HG02885 (cell line): ENCODE results near the gene B3GNT9.

Source experiments
- ATAC-seq: cut with Tn5 transposase; IDR thresholded peaks from one replicate; pipeline ENCODE4 v1.9.1; 2021; ENCODE audit warnings: mild to moderate bottlenecking; ENCODE audit not compliant: unreplicated experiment, poor library complexity

Gene B3GNT9

DNA sequence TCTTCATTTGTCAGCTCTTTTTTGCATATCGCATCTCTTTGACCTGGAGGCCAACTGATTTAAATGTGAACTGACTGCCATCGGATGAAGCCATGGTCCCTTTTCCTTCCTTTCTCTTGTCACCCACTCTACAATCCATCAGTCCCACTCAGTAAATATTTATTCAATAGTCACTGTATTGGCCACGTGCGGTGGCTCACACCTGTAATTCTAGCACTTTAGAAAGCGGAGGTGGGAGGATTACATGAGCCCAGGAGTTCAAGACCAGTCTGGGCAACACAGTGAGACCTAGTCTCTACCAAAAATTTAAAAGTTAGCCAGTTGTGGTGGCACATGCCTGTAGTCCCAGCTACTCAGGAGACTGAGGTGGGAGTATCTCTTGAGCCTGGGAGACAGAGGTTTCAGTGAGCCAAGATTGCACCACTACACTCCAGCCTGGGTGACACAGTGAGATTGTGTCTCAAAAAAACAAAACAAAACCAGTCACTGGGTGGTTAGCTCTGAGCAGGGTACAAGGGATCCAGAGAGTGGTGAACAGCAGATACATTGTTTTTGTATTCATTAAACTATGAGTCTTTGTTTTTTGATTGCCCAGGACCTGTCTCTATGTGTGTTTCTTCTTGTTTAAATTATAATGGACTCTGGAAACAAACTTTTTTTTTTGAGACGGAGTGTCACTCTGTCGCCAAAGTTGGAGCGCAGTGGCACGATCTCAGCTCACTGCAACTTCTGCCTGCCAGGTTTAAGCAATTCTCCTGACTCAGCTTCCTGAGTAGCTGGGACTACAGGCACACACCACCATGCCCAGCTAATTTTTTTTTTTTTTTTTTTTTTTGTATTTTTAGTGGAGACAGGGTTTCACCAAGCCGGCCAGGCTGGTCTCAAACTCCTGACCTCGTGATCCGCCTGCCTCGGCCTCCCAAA, 34.1 kb downstream of the B3GNT9 start:
- no peak for ATAC-seq

DNA sequence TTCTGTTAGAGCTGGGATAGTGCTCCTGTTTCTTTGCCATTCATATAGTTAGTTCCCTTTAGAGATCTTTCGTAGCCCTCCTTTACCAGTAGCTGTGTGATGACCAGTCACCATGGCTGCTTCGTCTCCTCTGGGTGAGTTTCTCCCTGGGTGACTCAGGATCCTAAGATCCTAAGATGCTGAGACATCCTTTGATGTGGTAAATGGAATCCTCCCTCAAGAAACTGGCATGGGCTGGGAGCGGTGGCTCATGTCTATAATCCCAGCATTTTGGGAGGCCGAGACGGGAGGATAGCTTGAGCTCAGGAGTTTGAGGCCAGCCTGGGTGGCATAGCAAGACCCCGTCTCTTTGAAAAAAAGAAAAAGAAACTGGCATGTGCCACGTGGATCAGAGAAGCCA, 35.2 kb downstream of the B3GNT9 start:
- no peak for ATAC-seq

DNA sequence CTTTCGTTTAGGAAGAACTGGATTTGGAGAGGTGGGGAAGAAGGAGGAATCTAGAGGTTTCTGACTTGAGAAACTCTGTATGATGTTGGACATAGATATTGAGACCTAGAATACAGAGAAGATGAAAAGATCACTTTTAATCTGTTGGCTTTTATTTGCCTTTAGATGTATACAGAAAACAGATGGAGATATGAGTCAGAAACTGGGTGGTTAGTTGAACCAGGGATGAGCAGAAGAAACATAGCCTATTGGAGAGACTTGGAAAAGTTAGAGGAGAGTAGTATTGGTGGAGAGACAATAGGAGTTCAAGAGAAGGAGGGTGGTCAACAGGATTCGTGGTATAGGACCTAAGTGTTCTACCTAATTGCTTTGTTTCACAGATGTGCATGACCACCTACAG, 36.0 kb downstream of the B3GNT9 start:
- no peak for ATAC-seq

DNA sequence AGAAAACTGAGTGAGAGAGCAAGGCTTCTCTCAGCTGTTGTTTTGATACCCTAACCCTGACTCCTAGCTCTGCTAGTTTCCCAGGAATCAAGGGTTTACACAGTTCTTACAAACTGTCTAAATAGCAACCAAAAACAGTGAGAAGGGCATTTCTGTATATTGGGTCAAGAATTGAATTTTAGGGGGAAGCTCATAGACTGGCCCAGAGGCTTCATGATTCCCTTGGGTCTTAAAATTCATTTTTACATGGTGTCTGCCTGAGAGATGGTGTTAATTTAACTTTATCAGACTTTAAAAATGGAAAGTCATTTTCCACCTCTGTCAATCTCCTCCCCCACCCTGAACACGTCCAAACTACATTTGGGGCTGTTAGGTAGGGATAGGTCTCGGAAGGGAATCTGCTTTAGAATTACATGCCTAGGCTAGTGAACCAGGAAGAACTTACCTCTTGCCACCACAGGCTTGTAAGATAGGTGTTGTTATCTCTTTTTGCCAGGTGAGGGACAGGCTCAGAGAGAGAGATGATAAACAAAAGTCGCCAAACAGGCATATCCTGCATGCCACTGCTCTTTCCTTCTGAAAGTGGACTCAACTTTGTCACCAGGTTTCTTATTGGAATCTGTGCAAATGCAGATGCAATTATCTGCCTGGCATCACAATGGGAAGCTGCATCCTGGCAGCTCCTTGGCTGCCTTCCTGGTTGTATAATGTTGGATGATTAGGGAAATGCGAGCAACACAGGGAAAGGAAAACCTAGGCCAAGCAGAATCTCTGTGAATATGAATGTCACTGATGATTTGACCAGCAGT, 38.0 kb downstream of the B3GNT9 start:
- no peak for ATAC-seq

DNA sequence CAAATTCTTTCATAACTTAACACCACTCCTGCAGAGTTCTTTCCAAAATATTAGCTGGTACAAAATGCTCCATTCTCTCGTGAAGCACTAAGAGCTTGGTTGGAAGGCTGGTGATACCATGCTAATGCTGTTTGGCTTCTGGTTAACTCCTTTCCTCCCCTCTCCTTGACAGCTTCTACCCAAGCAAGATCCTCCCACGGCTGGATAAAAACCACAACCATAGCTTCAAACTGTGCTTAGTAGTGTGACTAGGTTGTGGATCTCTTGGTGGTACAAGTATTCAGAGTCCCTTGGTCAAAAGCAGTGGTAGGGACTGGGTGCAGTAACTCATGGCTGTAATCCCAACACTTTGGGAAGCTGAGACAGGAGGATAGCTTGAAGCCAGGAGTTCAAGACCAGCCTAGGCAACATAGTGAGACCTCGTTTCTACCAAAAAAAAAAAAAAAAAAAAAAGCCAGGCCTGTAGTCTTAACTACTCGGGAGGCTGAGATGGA, 38.8 kb downstream of the B3GNT9 start:
- ATAC-seq, result no peak

DNA sequence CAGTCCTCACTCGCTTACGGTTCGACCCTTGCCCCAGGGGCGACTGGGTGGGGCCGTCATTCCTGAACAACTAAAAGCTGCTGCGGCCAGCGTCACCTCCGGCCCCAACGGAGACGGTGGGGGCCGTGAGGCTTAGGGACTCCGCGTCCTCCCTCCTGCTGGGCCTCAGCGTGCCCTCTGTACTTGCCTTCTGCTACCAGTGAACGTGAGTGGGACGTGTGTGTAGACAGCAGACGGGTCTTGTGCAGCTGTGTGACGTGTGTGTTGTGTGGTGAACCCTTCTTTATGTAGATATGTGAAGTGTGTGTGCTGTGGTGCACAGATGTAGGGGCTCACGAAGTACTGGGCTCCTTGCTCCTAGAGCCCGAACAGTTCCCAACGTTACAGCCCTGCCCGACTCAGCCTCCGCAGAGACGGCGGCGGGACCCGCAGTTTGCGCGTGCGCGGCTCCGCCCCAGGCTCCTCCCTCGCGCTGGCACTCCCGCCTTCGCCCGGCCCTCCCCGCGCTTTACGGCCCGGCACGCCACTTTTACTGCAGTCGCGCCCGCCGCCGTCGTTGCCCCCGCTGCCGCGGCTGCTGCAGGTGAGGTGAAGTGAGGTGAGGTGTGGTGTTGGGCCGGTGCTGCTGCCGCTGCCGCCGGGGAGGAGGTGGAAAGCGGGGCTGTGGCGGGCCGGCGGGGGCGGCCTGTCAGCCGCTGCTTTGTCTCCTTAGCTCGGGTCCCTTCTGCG, 41.2 kb downstream of the B3GNT9 start, which contains the start of gene PHAF1:
Gene PHAF1, plus strand, starts transcription at position 535 of the 729 bp plus-strand sequence. CDS start 235 bp downstream, outside the sequence.
- ATAC-seq, result peak; percentile 90

DNA sequence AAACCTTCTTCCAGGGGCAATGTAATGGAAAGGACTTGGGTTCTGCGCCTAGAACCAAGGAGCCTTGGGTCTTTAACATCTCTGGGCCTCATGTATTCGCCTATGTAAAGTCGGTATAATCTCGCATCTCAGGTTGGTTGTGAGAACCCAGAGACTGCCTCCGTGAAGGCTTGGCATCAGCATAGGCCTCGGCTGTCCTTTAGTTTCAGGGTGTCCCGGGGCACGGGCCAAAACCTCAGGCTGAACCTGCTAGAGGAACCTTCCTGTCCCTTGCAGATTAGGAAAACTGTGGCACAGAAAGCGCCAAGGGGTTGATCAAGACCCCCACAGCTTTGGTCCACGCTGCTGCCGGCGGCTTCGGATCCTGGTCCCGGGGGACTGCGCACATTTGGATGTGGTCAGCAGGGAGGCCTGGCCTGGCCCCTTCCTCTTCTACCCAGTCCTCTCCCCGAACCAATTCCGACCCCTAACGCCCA, 41.8 kb downstream of the B3GNT9 start:
- no peak for ATAC-seq

DNA sequence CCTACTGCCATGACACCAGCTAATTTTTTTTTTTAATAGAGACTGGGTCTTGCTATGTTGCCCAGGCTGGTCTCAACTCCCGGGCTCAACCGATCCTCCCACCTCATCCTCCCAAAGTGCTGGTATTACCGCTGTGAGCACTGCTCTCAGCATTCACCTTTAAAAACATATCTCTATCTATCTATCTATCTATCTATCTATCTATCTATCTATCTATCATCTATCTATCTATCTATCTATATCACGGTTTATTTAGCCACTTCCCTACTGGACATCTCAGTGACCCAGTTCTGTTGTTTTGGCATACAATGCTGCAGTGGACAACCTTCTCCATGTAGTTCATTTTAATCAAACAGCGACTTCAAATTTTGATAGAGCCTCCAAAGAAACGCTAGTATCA, 42.3 kb downstream of the B3GNT9 start:
- no peak for ATAC-seq

DNA sequence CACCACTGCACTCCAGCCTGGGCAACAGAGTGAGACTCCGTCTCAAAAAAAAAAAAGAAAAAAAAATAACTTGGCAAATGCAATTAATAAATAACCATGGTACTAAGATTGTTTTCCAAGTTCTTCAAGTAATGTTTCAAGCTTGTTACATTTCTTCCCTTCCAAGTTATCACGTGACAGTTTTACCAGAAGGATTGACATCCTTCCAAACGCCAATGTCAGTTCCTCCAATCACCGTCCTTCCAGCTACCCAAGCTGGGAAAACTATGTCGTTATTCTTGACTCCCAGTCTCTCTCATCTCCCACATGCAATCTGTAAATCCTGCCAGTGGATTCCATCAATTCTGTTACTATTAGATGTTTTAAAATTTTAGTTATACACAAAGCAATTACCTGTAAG, 44.9 kb downstream of the B3GNT9 start:
- no peak for ATAC-seq

DNA sequence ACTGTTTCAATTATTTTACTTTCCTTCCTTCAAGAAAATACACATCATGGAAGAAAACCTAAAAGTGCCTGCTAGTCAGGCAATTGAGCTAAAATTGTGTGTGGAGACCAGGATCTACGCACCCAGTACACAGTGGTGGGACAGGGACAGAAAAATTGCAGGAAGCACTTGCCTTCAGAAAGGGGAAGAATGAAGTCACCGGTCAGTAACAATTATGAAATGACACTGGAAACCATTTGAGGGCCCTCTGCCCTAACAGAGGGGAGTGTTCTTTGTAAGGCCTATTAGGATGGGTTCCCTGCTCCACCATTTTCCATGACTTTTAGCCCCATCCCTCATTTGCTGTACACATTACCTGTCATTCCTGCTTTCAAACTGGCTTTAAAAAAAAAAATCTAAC, 45.6 kb downstream of the B3GNT9 start:
- ATAC-seq, result no peak

DNA sequence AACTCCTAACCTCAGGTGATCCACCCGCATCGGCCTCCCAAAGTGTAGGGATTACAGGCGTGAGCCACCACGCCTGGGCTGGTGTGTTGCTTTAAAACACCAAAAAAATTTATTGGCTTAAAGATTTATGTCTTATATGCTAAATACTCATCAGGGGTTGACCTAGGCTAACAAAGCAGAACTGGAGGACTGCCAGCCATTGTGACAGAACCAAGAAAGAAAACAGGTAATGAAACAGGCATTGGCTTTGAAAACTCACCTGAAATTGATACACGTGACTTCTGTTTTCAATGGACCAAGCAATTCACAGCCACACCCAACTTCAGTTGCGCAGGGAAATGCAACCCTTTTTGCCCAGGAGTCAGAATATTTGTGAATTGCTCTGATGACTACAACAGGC, 46.0 kb downstream of the B3GNT9 start:
- no peak for ATAC-seq

DNA sequence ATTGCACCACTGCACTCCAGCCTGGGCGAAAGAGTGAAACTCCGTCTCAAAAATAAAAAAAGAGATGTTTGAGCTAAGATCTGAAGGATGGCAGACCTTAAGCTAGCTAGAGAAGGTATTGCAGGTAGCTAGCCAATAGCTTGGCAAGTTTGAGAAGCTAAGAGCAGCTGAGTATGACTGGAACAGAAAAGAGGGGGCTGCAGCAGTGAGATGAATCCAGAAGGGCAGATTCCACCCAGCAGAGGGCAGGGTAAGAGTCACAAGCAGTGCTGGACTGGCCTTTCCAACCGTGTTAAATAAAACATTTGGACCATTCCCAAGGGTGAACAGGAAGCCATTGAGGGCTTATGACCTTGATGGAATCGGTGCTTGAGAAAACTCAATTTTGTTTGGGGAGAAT, 46.7 kb downstream of the B3GNT9 start:
- no peak for ATAC-seq

DNA sequence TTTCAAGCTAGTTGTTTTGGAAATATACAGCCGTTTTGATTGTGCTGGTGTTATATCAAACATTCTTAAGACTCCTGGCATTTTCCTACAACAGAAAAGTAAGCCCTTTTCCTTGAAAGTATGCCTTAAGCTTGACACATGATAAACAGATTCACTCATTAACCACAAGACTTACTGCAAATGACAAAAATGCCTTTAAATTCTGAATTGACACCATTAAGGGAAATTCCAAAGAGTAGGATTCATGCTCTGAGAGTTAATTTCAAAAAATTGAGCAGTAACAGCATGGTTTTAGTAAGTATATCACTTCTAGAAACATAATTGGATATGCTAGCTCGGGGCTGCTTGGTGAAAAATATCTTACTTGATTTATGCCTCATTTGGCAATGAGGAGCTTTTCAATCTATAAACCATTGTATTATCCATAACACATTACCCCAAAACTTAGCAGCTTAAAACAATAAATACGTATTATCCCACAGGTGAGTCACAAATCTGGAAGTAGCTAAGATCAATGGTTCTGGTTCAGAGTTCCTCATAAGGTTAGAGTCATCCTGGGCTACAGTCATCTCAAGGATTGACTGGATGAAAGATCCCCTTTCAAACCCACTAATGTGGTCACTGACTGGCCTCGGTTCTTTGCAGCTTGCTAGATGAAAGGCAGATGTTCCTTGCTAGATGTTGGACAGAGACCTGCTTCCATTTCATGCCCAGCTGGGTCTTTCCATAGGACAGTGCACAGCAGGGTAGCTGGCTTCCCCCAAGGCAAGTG, 49.3 kb downstream of the B3GNT9 start:
- ATAC-seq, result no peak

DNA sequence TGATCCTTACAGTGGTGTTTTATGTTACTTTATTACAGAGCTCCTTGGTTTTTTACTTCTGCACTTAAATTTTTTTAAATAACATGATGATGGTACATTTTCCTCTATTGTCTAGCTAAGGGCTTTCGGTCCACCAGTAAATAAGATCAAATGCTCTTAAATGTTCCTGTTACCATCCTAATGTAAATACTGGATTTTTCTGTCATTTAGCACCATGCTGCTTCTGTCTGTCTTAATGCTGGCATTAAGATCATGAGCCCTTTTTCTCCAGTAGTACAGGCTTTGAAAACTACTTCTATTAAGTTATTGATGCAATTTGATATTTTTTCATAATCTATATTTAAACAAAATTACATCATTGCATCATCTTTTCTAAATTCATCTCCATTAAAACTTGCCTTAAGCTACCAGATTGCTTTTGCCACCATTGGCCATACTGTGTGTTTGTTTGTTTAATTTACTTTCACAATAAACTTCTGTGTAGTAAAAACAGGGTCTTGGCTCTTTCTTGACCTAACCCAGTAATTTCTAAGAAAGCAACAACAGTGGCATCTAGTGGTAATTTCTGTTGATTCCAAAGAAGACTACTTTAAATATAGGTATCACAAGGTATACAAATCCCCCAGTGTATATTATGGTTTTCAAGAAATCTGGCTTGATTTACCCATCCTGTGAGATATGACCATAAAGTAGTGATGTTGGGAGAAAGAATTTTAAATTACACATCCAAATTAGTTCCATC, 50.1 kb downstream of the B3GNT9 start:
- ATAC-seq, result no peak

DNA sequence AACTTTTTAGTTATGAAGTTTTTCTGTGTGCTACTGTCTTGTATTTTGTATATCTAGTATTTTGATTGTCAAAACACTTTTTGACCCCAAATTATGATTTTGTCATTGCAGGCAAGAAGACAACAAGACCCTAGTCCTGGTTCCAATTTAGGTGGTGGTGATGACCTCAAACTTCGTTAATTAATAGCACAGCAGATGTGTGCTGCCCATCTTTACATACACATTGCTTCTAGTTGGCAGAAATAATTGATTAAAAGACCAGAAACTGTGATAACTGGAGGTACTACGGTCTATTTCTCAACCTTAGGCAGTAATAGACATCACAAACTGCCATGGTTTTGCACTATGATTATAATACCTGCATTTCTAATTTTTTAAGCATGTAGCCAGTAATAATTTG, 52.2 kb downstream of the B3GNT9 start:
- no peak for ATAC-seq
